Subcutaneous adipose tissue (tissue), 4 donors: ENCODE data around the gene CARD11. TPM values are rescaled to one million over a fixed set of nuclear protein-coding genes. Genes with fewer than 3 reads are reported as not detected.

Experiments used
- CTCF ChIP-seq: fragments of 450-650 bp; IDR thresholded peaks from one replicate; pipeline ENCODE4 v1.5.1; 2016; ENCODE audit warnings: low read depth, mild to moderate bottlenecking, control low read depth, antibody characterized with exemption, moderate library complexity
- total RNA-seq, 4 donors: library from RNA; depleted of rRNA; stranded (reverse); fragments of >200 nt; gene quantifications; one replicate each; pipeline ENCODE4 v1.1.0, GENCODE V29; 2016

The CARD11 gene
- total RNA-seq, 4 donors from 2014 or later, result 0.57 to 1.2 (median 0.77) TPM

- TF ChIP-seq CTCF, result no peak
Measured at GRCh38 chr7:2876031-2876731, 167.5 kb downstream of the CARD11 start.

GRCh38 chr7:2873686-2874551 is 169.7 kb downstream of the CARD11 start:
- no peak for TF ChIP-seq CTCF

GRCh38 chr7:2873146-2873545 is 170.5 kb downstream of the CARD11 start:
- TF ChIP-seq CTCF, result no peak

- TF ChIP-seq CTCF, result no peak
Measured at GRCh38 chr7:2872296-2872874, 171.3 kb downstream of the CARD11 start.

GRCh38 chr7:2870471-2870931 is 173.2 kb downstream of the CARD11 start:
- TF ChIP-seq CTCF, result no peak

GRCh38 chr7:2869981-2870380 is 173.7 kb downstream of the CARD11 start:
- no peak for TF ChIP-seq CTCF

GRCh38 chr7:2866601-2867000 is 177.1 kb downstream of the CARD11 start:
- TF ChIP-seq CTCF, result no peak
